Stomach smooth muscle (tissue), 2 donors: Measurements from ENCODE around the gene AMD1.
"Not testable (repeated sequence)": the region's sequence is repeated elsewhere in the genome, so short reads cannot be mapped to it uniquely, and the experiment has no call there.

ENCODE experiments used
- H3K27ac ChIP-seq: one replicate; pipeline ENCODE4 v1.7.0; 2013; ENCODE audit warnings: mild to moderate bottlenecking, low read length, inconsistent platforms
- H3K27me3 ChIP-seq, 2 donors: one replicate each; pipeline ENCODE4 v1.7.0; 2013; ENCODE audit warnings: low read length in 2 of 2; ENCODE audit not compliant: insufficient read depth in 2 of 2, control insufficient read depth in 1 of 2
- H3K36me3 ChIP-seq, 2 donors: one replicate each; pipeline ENCODE4 v1.7.0; 2013; ENCODE audit warnings: low read length in 2 of 2; ENCODE audit not compliant: control insufficient read depth in 2 of 2, insufficient read depth in 2 of 2
- H3K4me1 ChIP-seq: one replicate; pipeline ENCODE4 v1.7.0; 2013; ENCODE audit warnings: low read length; ENCODE audit not compliant: control insufficient read depth, insufficient read depth
- H3K4me3 ChIP-seq, 2 donors: one replicate each; pipeline ENCODE4 v1.7.0; 2013; ENCODE audit warnings: low read length in 2 of 2
- H3K9ac ChIP-seq, 2 donors: one replicate each; pipeline ENCODE4 v1.7.0; 2013; ENCODE audit warnings: low read length in 2 of 2, mild to moderate bottlenecking in 1 of 2
- H3K9me3 ChIP-seq, 2 donors: one replicate each; pipeline ENCODE4 v1.7.0; 2013; ENCODE audit warnings: low read length in 2 of 2; ENCODE audit not compliant: control insufficient read depth in 2 of 2
- donor health status: healthy.
- donor health status: Pancreatic carcinoma.

AMD1 gene

GRCh38 chr6:110873981-110874879 lies at the start of gene AMD1:
Gene AMD1, plus strand, starts transcription at chr6:110874785. Its CDS starts 321 bp downstream, at chr6:110875106.
- Histone ChIP-seq H3K27me3 (no peaks in the 10 kb centered on the region), H3K27ac (peak within 1 kb of the TSS; percentile 92), H3K4me1 (peaks cover 8% of the 10 kb centered on the region), H3K9ac (peak within 1 kb of the TSS; percentile 88 to 94), H3K9me3 (no peaks in the 10 kb centered on the region), H3K4me3 (peak within 1 kb of the TSS; percentile 89 to 90), H3K36me3 (no peaks in the 10 kb centered on the region)

DNA sequence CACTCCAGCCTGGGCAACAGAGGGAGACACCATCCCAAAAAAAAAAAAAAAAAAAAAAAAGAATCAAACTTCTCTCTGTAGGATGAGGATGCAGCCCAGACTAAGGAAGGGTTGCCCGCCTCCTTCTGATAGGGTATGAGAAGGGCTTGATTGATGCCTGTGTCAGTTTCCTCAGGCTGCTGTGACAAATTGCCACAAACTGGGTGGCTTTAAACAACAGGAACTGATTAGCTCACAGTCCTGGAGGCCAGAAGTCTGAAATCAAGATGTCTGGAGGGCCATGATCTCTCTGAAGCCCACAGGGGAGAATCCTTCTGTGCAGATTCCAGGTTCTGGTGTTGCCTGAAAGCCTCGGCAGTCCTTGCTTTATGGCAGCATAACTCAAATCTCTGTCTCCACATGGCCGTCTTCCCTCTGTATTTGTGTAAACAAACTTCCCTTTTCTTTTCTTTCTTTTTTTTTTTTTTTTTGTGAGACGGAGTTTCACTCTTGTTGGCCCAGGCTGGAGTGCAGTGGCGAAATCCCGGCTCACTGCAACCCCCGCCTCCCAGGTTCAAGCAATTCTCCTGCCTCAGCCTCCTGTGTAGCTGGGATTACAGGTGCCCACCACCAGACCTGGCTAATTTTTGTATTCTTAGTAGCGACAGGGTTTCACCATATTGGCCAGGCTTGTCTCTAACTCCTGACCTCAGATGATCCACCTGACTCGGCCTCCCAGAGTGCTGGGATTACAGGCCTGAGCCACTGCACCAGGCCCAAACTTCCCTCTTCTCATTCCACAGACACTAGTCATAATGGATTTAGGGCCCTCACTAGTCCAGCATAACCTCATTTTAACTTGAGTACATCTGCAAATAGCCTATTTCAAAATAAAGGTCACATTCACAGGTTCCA lies 48.1 kb upstream of the AMD1 start:
- no peak overlapping the region for H3K27ac ChIP-seq

GRCh38 chr6:110828396-110828795 lies 46.2 kb upstream of the AMD1 start:
- Histone ChIP-seq H3K27me3 (no peaks in the 10 kb centered on the region), H3K9ac (no peak overlapping the region), H3K4me3 (no peak overlapping the region), H3K9me3 (no peaks in the 10 kb centered on the region), H3K4me1 (no peaks in the 10 kb centered on the region), H3K27ac (no peak overlapping the region), H3K36me3 (no peaks in the 10 kb centered on the region)

More for the DNA sequence above, 48.1 kb upstream of the AMD1 start:
- Histone ChIP-seq H3K4me1 (no peaks in the 10 kb centered on the region), H3K9me3 (no peaks in the 10 kb centered on the region), H3K9ac (no peak overlapping the region), H3K36me3 (no peaks in the 10 kb centered on the region), H3K27me3 (no peaks in the 10 kb centered on the region), H3K4me3 (no peak overlapping the region)

GRCh38 chr6:110831405-110831804 lies 43.2 kb upstream of the AMD1 start:
- H3K27me3 ChIP-seq: no peaks in the 10 kb centered on the region
- no peaks in the 10 kb centered on the region for H3K9me3 ChIP-seq
- H3K4me1 ChIP-seq: no peaks in the 10 kb centered on the region

GRCh38 chr6:110833831-110834230 lies 40.8 kb upstream of the AMD1 start:
- Histone ChIP-seq H3K27me3 (no peaks in the 10 kb centered on the region), H3K4me1 (no peaks in the 10 kb centered on the region)

More at GRCh38 chr6:110831405-110831804, 43.2 kb upstream of the AMD1 start:
- Histone ChIP-seq H3K36me3 (no peaks in the 10 kb centered on the region), H3K4me3 (no peak overlapping the region), H3K27ac (no peak overlapping the region), H3K9ac (no peak overlapping the region)

GRCh38 chr6:110835751-110836150 lies 38.8 kb upstream of the AMD1 start:
- not testable (repeated sequence) for H3K9me3 ChIP-seq, H3K9ac ChIP-seq, H3K4me1 ChIP-seq, H3K27ac ChIP-seq, H3K36me3 ChIP-seq, H3K27me3 ChIP-seq, H3K4me3 ChIP-seq

More at GRCh38 chr6:110833831-110834230, 40.8 kb upstream of the AMD1 start:
- H3K27ac ChIP-seq: no peak overlapping the region
- no peaks in the 10 kb centered on the region for H3K36me3 ChIP-seq
- H3K4me3 ChIP-seq: no peak overlapping the region
- no peaks in the 10 kb centered on the region for H3K9me3 ChIP-seq
- H3K9ac ChIP-seq: no peak overlapping the region

DNA sequence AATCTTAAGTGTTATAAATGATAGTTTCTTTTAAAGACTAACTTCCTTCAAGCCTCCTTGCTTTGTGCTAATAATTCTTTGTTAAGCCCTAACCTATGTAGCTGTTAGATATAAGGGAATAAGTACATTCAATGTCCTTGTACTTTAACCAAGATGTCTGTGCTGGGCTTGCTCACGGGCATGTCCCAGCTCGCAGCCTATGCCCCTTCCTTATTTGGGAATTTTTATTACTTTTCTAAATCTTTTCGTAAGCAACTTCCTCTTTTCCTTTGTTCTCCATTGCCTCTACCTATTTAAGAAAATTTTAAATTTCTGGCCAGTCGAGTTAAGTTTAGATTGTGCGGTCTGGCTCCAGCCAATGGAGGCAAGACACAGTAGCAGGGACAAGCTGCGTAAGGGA lies 33.3 kb upstream of the AMD1 start:
- H3K36me3 ChIP-seq: no peaks in the 10 kb centered on the region
- no peak overlapping the region for H3K4me3 ChIP-seq
- H3K4me1 ChIP-seq: no peaks in the 10 kb centered on the region
- no peaks in the 10 kb centered on the region for H3K9me3 ChIP-seq
- H3K27me3 ChIP-seq: no peaks in the 10 kb centered on the region
- no peak overlapping the region for H3K9ac ChIP-seq
- no peak overlapping the region for H3K27ac ChIP-seq

DNA sequence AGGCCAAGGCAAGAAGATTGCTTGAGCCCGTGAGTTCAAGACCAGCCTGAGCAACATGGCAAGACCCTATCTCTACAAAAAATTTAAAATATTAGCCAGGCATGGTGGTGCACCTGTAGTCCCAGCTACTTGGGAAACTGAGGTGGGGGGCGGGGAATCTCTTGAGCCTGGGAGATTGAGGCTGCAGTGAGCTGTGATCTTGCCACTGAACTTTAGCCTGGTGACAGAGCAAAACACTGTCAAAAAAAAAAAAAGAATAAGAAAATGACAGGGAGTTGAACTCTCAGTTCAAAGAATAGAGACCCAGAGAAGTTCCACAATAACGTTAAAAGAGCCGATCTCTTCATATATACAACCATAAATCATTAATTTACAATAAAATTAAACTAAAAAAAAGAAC lies 24.8 kb upstream of the AMD1 start:
- H3K9me3 ChIP-seq: no peaks in the 10 kb centered on the region
- H3K4me1 ChIP-seq: no peaks in the 10 kb centered on the region
- H3K27ac ChIP-seq: no peak overlapping the region
- H3K36me3 ChIP-seq: no peaks in the 10 kb centered on the region
- no peak overlapping the region for H3K9ac ChIP-seq
- no peaks in the 10 kb centered on the region for H3K27me3 ChIP-seq
- no peak overlapping the region for H3K4me3 ChIP-seq

DNA sequence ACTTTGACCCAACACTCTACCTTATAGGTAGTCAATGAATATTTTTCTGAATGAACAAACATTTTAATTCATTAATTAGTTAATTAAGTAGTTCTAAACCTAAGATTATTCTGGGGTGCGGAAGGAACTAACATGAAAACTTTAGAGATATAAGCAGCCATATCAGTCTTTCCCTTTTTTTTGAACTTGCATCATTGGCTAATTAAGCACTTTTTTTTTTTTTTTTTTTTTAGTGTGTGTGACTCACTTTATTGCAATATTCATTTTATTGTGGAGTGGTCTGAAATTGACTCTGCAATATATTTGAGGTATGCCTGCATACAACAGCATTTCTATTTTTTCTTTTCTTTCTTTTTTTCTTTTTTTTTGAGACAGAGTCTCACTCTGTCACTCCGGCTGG lies 21.8 kb upstream of the AMD1 start:
- Histone ChIP-seq H3K4me3 (no peak overlapping the region), H3K9ac (no peak overlapping the region), H3K36me3 (no peaks in the 10 kb centered on the region), H3K27me3 (no peaks in the 10 kb centered on the region), H3K9me3 (no peaks in the 10 kb centered on the region), H3K4me1 (no peaks in the 10 kb centered on the region), H3K27ac (no peak overlapping the region)

GRCh38 chr6:110853754-110854477 lies 20.7 kb upstream of the AMD1 start:
- no peak overlapping the region for H3K9ac ChIP-seq
- no peaks in the 10 kb centered on the region for H3K27me3 ChIP-seq
- no peak overlapping the region for H3K27ac ChIP-seq
- H3K9me3 ChIP-seq: no peaks in the 10 kb centered on the region
- H3K4me3 ChIP-seq: no peak overlapping the region
- H3K36me3 ChIP-seq: no peaks in the 10 kb centered on the region
- H3K4me1 ChIP-seq: no peaks in the 10 kb centered on the region
